Measurements from ENCODE around the gene RFT1. TPM values are rescaled to one million over a fixed set of nuclear protein-coding genes. Genes with fewer than 3 reads are reported as not detected.

RFT1 gene
- total and polyA plus RNA-seq, 2 experiments from 2014 or later = 11.3 to 13.3 TPM

DNA sequence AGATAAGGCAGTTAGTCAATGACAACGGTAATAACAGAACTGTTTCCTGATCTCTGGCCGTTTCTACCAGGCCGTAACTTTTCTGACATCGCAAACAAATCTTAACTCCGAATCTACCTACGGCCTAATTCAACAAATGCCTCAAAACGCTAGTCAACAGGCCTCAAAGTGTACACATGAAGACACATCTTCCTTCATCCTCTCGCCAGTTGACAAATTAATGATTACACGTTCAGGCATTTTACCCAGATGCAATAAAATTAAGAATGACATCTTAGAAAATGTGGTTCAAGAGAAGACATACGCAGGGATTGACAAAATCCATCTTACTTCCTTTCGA, 85.9 kb downstream of the RFT1 start:
- no peak overlapping the region for H3K27ac ChIP-seq (ENCODE audit: low read depth)
- Mint-ChIP-seq H3K36me3 (ENCODE audit: low read depth) (peaks cover 2% of the 10 kb centered on the region; the same call in 1 of the 3 replicates), H3K9me3 (no peaks in the 10 kb centered on the region; the same call in 2 of the 3 replicates), H3K4me1 (peaks cover 34% of the 10 kb centered on the region), H3K27me3 (ENCODE audit: insufficient read depth, low read depth, poor library complexity) (peaks cover 28% of the 10 kb centered on the region), H3K27ac (no peak overlapping the region), H3K4me3 (peak overlapping the region; percentile 85)
- no peaks in the 10 kb centered on the region for H3K36me3 ChIP-seq (ENCODE audit: insufficient read depth)
- peaks cover 24% of the 10 kb centered on the region for H3F3A ChIP-seq (replicated peaks; ENCODE audit: low read depth)
- H3K9me2 ChIP-seq (ENCODE audit: insufficient read depth) = no peaks in the 10 kb centered on the region
- DNase-seq (ENCODE audit: low spot score) (no peak), ATAC-seq (no peak)
- peak overlapping the region; percentile 70 for H3K4me3 ChIP-seq
- peaks cover 23% of the 10 kb centered on the region for H3K4me1 ChIP-seq (ENCODE audit: insufficient read depth)
- H4K20me1 ChIP-seq (replicated peaks; ENCODE audit: insufficient read depth) = peaks cover 9% of the 10 kb centered on the region; the same call in 1 of the 2 replicates
- no peak overlapping the region; the same call in 1 of the 2 replicates for H2AFZ ChIP-seq
- H3K79me2 ChIP-seq (replicated peaks; ENCODE audit: insufficient read depth) = peaks cover 45% of the 10 kb centered on the region
- peak overlapping the region; percentile 82 for H3K4me2 ChIP-seq
- H3K27me3 ChIP-seq (ENCODE audit: insufficient read depth) = peaks cover 39% of the 10 kb centered on the region
- TF ChIP-seq EZH2phosphoT487 (IDR thresholded peaks at IDR 0.05; ENCODE audit: unreplicated experiment) (no peak), ZNF331 (CRISPR knock-in tag; IDR thresholded peaks at IDR 0.05; ENCODE audit: low read depth) (no peak), CREB1 (CRISPR knock-in tag; IDR thresholded peaks at IDR 0.05; ENCODE audit: low read depth) (no peak), POLR2AphosphoS5 (IDR thresholded peaks at IDR 0.05; ENCODE audit: low read depth) (no peak), NANOG (IDR thresholded peaks at IDR 0.05; ENCODE audit: borderline replicate concordance) (no peak), EZH2 (IDR thresholded peaks at IDR 0.05; ENCODE audit: low read depth, unreplicated experiment) (no peak), STAT1 (IDR thresholded peaks at IDR 0.05; ENCODE audit: unreplicated experiment) (no peak), ZNF114 (CRISPR knock-in tag; IDR thresholded peaks at IDR 0.05) (no peak), JUNB (IDR thresholded peaks at IDR 0.05; ENCODE audit: unreplicated experiment) (no peak)
- TF ChIP-seq, protein P1, sequence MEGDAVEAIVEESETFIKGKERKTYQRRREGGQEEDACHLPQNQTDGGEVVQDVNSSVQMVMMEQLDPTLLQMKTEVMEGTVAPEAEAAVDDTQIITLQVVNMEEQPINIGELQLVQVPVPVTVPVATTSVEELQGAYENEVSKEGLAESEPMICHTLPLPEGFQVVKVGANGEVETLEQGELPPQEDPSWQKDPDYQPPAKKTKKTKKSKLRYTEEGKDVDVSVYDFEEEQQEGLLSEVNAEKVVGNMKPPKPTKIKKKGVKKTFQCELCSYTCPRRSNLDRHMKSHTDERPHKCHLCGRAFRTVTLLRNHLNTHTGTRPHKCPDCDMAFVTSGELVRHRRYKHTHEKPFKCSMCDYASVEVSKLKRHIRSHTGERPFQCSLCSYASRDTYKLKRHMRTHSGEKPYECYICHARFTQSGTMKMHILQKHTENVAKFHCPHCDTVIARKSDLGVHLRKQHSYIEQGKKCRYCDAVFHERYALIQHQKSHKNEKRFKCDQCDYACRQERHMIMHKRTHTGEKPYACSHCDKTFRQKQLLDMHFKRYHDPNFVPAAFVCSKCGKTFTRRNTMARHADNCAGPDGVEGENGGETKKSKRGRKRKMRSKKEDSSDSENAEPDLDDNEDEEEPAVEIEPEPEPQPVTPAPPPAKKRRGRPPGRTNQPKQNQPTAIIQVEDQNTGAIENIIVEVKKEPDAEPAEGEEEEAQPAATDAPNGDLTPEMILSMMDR (conservative IDR thresholded peaks at IDR 0.05; ENCODE audit: low read depth in 2 of 2) = no peak
- TF ChIP-seq, protein P2, sequence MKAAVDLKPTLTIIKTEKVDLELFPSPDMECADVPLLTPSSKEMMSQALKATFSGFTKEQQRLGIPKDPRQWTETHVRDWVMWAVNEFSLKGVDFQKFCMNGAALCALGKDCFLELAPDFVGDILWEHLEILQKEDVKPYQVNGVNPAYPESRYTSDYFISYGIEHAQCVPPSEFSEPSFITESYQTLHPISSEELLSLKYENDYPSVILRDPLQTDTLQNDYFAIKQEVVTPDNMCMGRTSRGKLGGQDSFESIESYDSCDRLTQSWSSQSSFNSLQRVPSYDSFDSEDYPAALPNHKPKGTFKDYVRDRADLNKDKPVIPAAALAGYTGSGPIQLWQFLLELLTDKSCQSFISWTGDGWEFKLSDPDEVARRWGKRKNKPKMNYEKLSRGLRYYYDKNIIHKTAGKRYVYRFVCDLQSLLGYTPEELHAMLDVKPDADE (IDR thresholded peaks at IDR 0.05) = no peak
- TF ChIP-seq, protein P3, sequence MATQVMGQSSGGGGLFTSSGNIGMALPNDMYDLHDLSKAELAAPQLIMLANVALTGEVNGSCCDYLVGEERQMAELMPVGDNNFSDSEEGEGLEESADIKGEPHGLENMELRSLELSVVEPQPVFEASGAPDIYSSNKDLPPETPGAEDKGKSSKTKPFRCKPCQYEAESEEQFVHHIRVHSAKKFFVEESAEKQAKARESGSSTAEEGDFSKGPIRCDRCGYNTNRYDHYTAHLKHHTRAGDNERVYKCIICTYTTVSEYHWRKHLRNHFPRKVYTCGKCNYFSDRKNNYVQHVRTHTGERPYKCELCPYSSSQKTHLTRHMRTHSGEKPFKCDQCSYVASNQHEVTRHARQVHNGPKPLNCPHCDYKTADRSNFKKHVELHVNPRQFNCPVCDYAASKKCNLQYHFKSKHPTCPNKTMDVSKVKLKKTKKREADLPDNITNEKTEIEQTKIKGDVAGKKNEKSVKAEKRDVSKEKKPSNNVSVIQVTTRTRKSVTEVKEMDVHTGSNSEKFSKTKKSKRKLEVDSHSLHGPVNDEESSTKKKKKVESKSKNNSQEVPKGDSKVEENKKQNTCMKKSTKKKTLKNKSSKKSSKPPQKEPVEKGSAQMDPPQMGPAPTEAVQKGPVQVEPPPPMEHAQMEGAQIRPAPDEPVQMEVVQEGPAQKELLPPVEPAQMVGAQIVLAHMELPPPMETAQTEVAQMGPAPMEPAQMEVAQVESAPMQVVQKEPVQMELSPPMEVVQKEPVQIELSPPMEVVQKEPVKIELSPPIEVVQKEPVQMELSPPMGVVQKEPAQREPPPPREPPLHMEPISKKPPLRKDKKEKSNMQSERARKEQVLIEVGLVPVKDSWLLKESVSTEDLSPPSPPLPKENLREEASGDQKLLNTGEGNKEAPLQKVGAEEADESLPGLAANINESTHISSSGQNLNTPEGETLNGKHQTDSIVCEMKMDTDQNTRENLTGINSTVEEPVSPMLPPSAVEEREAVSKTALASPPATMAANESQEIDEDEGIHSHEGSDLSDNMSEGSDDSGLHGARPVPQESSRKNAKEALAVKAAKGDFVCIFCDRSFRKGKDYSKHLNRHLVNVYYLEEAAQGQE (IDR thresholded peaks at IDR 0.05; ENCODE audit: unreplicated experiment) = no peak
- TF ChIP-seq, protein P4, sequence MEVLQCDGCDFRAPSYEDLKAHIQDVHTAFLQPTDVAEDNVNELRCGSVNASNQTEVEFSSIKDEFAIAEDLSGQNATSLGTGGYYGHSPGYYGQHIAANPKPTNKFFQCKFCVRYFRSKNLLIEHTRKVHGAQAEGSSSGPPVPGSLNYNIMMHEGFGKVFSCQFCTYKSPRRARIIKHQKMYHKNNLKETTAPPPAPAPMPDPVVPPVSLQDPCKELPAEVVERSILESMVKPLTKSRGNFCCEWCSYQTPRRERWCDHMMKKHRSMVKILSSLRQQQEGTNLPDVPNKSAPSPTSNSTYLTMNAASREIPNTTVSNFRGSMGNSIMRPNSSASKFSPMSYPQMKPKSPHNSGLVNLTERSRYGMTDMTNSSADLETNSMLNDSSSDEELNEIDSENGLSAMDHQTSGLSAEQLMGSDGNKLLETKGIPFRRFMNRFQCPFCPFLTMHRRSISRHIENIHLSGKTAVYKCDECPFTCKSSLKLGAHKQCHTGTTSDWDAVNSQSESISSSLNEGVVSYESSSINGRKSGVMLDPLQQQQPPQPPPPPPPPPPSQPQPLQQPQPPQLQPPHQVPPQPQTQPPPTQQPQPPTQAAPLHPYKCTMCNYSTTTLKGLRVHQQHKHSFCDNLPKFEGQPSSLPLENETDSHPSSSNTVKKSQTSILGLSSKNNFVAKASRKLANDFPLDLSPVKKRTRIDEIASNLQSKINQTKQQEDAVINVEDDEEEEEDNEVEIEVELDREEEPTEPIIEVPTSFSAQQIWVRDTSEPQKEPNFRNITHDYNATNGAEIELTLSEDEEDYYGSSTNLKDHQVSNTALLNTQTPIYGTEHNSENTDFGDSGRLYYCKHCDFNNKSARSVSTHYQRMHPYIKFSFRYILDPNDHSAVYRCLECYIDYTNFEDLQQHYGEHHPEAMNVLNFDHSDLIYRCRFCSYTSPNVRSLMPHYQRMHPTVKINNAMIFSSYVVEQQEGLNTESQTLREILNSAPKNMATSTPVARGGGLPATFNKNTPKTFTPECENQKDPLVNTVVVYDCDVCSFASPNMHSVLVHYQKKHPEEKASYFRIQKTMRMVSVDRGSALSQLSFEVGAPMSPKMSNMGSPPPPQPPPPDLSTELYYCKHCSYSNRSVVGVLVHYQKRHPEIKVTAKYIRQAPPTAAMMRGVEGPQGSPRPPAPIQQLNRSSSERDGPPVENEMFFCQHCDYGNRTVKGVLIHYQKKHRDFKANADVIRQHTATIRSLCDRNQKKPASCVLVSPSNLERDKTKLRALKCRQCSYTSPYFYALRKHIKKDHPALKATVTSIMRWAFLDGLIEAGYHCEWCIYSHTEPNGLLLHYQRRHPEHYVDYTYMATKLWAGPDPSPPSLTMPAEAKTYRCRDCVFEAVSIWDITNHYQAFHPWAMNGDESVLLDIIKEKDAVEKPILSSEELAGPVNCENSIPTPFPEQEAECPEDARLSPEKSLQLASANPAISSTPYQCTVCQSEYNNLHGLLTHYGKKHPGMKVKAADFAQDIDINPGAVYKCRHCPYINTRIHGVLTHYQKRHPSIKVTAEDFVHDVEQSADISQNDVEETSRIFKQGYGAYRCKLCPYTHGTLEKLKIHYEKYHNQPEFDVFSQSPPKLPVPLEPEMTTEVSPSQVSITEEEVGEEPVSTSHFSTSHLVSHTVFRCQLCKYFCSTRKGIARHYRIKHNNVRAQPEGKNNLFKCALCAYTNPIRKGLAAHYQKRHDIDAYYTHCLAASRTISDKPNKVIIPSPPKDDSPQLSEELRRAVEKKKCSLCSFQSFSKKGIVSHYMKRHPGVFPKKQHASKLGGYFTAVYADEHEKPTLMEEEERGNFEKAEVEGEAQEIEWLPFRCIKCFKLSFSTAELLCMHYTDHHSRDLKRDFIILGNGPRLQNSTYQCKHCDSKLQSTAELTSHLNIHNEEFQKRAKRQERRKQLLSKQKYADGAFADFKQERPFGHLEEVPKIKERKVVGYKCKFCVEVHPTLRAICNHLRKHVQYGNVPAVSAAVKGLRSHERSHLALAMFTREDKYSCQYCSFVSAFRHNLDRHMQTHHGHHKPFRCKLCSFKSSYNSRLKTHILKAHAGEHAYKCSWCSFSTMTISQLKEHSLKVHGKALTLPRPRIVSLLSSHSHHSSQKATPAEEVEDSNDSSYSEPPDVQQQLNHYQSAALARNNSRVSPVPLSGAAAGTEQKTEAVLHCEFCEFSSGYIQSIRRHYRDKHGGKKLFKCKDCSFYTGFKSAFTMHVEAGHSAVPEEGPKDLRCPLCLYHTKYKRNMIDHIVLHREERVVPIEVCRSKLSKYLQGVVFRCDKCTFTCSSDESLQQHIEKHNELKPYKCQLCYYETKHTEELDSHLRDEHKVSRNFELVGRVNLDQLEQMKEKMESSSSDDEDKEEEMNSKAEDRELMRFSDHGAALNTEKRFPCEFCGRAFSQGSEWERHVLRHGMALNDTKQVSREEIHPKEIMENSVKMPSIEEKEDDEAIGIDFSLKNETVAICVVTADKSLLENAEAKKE (CRISPR knock-in tag; IDR thresholded peaks at IDR 0.05) = no peak
